Ovary (tissue), 9 donors: ENCODE data around the gene ST6GALNAC6. TPM values are rescaled to one million over a fixed set of nuclear protein-coding genes. Genes with fewer than 3 reads are reported as not detected.

Experiments
- DNase-seq, 5 donors: peaks; one replicate each; pipeline ENCODE4 v3.0.0-alpha.2; 2019 to 2020
- H3K27ac ChIP-seq, 2 donors: fragments of 200-600 bp; one replicate each; pipeline versions ENCODE4 v1.5.1 to v1.8.0; 2019 to 2022
- H3K27me3 ChIP-seq: fragments of 200-600 bp; one replicate; pipeline ENCODE4 v1.8.0; 2022
- H3K36me3 ChIP-seq: fragments of 200-600 bp; sonication (generic); one replicate; pipeline ENCODE4 v1.5.1; 2019
- H3K4me1 ChIP-seq: one replicate; pipeline ENCODE4 v1.8.1; 2013; ENCODE audit warnings: mild to moderate bottlenecking, moderate library complexity; ENCODE audit not compliant: insufficient read depth
- H3K4me3 ChIP-seq: fragments of 200-600 bp; sonication (generic); one replicate; pipeline ENCODE4 v1.5.1; 2017
- H3K9me3 ChIP-seq, 2 donors: fragments of 200-600 bp in 1 of 2; sonication (generic) in 1 of 2; one replicate each; pipeline versions ENCODE4 v1.5.1 to v1.8.1; 2013 to 2019; ENCODE audit warnings: mild to moderate bottlenecking in 1 of 2, moderate library complexity in 1 of 2
- EP300 ChIP-seq: sonication (generic); formaldehyde crosslinking; IDR thresholded peaks from one replicate; pipeline ENCODE4 v1.6.1; 2017; ENCODE audit warnings: antibody characterized with exemption
- POLR2A ChIP-seq: fragments of 450-650 bp; IDR thresholded peaks from one replicate; pipeline ENCODE4 v1.6.1; 2017; ENCODE audit warnings: antibody characterized with exemption, mild to moderate bottlenecking, moderate library complexity
- WGBS, 3 donors: extraction: QIAGEN DNeasy Blood & Tissue Kit in 1 of 3; methylation state at CpG; one replicate each; pipeline versions ENCODE4 v1.1.5 to v1.1.7; 2013 to 2017; 5-methylcytosine and 5-hydroxymethylcytosine counted together
- intact Hi-C, 4 donors: fragments of 100-400 bp; cut with DNase I; formaldehyde crosslinking; loops; one replicate each; pipeline versions ENCODE4 v1.11.0 to v1.15.1; 2022 to 2023
- polyA plus RNA-seq, 2 donors: library from polyadenylated mRNA; stranded (reverse); fragments of 200-250 nt in 1 of 2; fragments of 350-450 nt in 1 of 2; fragmentation: Illumina TruSeq in 1 of 2; extraction: RNeasy Lipid Tissue Mini Kit (QIAGEN cat#74804) in 1 of 2; gene quantifications; one replicate each; pipeline ENCODE4 v1.2.3, GENCODE V29; 2013 to 2014
- total RNA-seq, 7 donors: library from RNA; depleted of rRNA in 2 of 7; stranded (reverse); fragments of >200 nt in 2 of 7; fragmentation: NEBNext Ultra II Directional in 3 of 7; extraction: Animal tissue kit (Norgen Biotek cat#: 25700) in 3 of 7; gene quantifications; one replicate each; pipeline versions ENCODE4 v1.1.0 to v1.2.4, GENCODE V29; 2016 to 2023
- TF ChIP-seq, protein P1 (sequence below), 3 donors: fragments of 450-650 bp in 2 of 3; fragments of 200-600 bp in 1 of 3; IDR thresholded peaks; one replicate each; pipeline versions ENCODE4 v1.5.1 to v1.8.0; 2016 to 2022; ENCODE audit warnings: antibody characterized with exemption in 3 of 3, mild to moderate bottlenecking in 1 of 3
- donor health status: DM: no; HTN: no; CAD: no; lungs with moderate emphysema.
- donor health status: DM: no; HTN: no; CAD: no.
- donor health status: Bipolar disorder and iron deficiency.
- donor health status: DM: yes; HTN: yes; CAD: no.
- donor health status: DM: no; HTN: no; CAD: no.
- donor health status: DM: yes; HTN: yes; CAD: no.

ST6GALNAC6 gene
- total and polyA plus RNA-seq, 9 donors: 52.5 to 145 (median 111) TPM

DNA sequence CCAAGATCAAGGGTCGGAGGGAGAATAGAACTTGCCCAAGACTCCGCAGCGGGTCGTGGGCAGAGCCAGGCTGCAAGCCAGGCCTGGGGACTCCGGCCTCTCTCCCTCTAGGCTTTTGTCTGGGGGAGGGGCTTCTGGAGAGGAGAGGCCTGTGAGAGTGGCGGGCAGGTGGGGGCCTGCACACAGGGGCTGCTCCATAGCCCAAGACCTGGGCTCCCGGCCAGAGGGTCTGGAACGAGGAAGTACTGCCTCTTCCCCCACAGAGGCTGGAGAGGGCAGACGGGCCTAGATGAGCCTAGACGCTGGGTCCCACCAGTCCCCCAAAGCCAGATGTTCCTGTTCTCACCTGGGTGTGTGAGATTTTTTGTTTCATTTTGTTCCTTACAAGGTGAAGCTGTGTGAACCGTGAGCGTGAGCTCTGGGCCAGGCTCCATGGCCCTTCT is 5.2 kb upstream of the ST6GALNAC6 start:
- peak; percentile 73 to 90 (median 84) for DNase-seq
- Histone ChIP-seq H3K27me3 (no peaks in the 10 kb centered on the region), H3K36me3 (no peaks in the 10 kb centered on the region), H3K27ac (peak overlapping the region; percentile 13 to 86), H3K4me1 (peaks cover 27% of the 10 kb centered on the region), H3K4me3 (no peak overlapping the region), H3K9me3 (no peaks in the 10 kb centered on the region)
- intact Hi-C loops: no loop called here
- 9 to 14% (median 12%) methylated on average over 12 of the region's 12 CpGs for WGBS, 3 donors
- TF ChIP-seq POLR2A (no peak), EP300 (no peak)
- TF ChIP-seq, protein P1, sequence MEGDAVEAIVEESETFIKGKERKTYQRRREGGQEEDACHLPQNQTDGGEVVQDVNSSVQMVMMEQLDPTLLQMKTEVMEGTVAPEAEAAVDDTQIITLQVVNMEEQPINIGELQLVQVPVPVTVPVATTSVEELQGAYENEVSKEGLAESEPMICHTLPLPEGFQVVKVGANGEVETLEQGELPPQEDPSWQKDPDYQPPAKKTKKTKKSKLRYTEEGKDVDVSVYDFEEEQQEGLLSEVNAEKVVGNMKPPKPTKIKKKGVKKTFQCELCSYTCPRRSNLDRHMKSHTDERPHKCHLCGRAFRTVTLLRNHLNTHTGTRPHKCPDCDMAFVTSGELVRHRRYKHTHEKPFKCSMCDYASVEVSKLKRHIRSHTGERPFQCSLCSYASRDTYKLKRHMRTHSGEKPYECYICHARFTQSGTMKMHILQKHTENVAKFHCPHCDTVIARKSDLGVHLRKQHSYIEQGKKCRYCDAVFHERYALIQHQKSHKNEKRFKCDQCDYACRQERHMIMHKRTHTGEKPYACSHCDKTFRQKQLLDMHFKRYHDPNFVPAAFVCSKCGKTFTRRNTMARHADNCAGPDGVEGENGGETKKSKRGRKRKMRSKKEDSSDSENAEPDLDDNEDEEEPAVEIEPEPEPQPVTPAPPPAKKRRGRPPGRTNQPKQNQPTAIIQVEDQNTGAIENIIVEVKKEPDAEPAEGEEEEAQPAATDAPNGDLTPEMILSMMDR (IDR thresholded peaks at IDR 0.05): no peak

DNA sequence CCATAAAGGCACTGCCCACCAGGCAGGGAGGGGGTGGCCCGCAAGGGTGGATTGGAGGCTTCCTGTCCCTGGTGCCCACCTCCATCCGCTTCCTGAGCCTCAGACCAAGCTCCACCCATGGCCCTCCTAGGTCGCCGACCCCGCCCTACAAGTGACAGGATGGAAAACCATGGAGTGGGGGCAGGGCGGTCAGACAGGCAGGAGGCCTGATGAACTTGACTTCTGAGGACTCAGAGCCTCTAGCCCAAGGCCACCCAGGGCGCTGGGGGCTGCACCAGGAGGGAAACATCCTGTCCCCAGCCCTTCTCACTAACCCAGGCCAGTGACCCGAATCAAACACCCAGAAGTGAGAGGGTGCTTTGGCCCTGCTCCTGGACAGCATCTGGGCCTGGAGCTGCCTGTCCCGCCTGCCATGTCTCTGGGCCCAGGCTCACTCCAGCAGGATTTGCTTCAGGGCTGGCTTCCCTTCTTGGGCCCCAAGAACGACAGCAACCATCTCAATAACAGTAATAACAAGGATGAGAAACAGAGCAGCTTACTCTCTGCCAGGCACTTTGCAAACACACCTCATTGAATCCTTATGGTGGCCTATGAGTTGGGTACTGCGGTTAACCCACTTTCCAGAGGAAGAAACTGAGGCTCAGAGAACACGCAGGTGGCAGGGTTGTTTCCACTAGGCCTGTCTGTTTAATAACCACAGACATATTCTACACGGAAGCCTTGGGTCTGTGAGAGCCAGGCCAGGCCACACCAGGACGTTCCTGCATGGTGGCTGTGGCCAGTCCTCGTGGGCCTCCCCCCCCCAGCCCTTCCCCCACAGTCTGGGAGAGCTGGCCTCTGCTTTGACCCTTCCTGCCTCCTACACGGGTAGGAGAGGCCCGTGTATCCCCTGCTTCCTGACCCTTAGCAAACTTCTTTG is 4.4 kb upstream of the ST6GALNAC6 start:
- WGBS, 3 donors: 36 to 44% (median 40%) methylated on average over 17 of the region's 17 CpGs
- TF ChIP-seq EP300: no peak
- TF ChIP-seq, protein P1 (IDR thresholded peaks at IDR 0.05): no peak
- TF ChIP-seq POLR2A: no peak
- H3K4me1 ChIP-seq: peaks cover 27% of the 10 kb centered on the region
- H3K27me3 ChIP-seq: no peaks in the 10 kb centered on the region
- H3K4me3 ChIP-seq: no peak overlapping the region
- H3K9me3 ChIP-seq: no peaks in the 10 kb centered on the region
- intact Hi-C loops: no loop called here
- H3K27ac ChIP-seq: peak overlapping the region; percentile 13 to 86
- DNase-seq: peak; percentile 53 to 75 (median 71)
- no peaks in the 10 kb centered on the region for H3K36me3 ChIP-seq

DNA sequence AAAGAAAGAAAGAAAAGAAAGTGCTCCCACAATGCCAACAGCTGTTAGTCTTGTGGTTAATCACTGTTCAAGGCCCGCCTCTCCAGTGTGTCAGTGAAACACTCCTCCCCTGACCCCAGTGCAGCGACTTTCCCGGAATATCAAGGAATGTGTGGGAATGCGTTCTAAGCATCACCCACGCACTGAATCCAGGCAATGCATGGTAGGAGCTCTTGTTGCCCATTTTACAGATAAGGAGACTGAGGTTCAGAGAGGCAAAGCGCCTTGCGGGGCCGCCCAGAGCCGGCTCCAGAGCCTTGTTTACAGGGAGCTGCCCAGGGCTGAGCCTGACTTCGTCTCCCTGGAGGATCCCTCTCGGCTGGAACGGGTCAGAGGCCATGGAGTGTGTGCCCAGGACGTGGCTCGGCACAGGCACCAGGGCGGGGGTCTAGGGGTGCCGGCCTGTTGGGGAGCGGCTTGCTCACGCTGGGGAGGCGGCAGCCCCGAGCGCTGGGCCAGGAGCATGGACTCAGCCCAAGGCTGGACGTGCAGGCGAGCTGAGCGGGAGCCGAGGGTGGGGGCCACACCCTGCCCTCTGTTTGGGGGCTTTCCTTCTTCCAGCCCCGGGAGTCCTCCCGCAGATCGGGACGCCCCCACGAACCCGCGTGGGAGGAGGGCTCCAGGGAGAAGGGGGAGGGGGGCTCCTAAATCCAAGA is 823 bp downstream of the ST6GALNAC6 start:
- intact Hi-C loops: no loop called here
- peak overlapping the region; percentile 74 to 97 for H3K27ac ChIP-seq
- peak; percentile 61 for TF ChIP-seq EP300
- TF ChIP-seq, protein P1 (IDR thresholded peaks at IDR 0.05): no peak
- H3K4me1 ChIP-seq: peaks cover 26% of the 10 kb centered on the region
- no peaks in the 10 kb centered on the region for H3K27me3 ChIP-seq
- H3K9me3 ChIP-seq: no peaks in the 10 kb centered on the region
- no peaks in the 10 kb centered on the region for H3K36me3 ChIP-seq
- peak; percentile 75 to 85 (median 80) for DNase-seq
- H3K4me3 ChIP-seq: peak overlapping the region; percentile 82
- WGBS, 3 donors: 1 to 2% (median 1%) methylated on average over 26 to 32 of the region's 32 CpGs

DNA sequence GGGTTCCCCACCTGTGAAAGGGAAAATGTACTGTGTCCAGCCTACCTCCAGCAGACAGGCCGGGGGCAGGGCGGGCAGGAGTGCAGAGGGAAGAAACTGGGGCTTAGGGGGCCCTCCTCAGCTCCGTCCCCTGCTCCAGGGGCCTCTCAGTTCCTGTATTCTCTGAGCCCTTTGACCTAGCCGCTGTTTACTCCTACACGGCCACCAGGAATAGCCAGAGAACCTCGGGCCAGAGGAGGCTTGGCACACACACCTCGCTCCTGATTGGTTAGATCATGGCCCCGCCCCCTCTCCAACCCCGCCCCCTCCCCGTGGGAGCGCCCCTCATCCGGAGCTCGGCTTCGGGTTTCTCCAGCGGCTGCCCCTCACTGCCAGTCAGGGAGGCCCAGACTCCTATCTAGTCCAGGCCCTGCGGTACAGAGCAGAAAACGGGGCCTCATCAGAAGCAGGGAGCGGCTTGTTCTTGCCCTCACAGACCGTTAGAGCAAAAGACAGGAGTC is 2.2 kb downstream of the ST6GALNAC6 start:
- Histone ChIP-seq H3K4me1 (peaks cover 24% of the 10 kb centered on the region), H3K27ac (peak overlapping the region; percentile 69 to 97), H3K36me3 (no peaks in the 10 kb centered on the region), H3K9me3 (no peaks in the 10 kb centered on the region), H3K4me3 (peak overlapping the region; percentile 82), H3K27me3 (no peaks in the 10 kb centered on the region)
- intact Hi-C loops: no loop called here
- 1 to 4% (median 3%) methylated on average over 18 to 19 of the region's 19 CpGs for WGBS, 3 donors
- DNase-seq: peak; percentile 92 to 95 (median 95)
- peak; percentile 22 for TF ChIP-seq POLR2A
- TF ChIP-seq, protein P1 (IDR thresholded peaks at IDR 0.05): no peak
- TF ChIP-seq EP300: no peak
